ENCODE measurements around the gene CBX2.

The CBX2 gene

DNA sequence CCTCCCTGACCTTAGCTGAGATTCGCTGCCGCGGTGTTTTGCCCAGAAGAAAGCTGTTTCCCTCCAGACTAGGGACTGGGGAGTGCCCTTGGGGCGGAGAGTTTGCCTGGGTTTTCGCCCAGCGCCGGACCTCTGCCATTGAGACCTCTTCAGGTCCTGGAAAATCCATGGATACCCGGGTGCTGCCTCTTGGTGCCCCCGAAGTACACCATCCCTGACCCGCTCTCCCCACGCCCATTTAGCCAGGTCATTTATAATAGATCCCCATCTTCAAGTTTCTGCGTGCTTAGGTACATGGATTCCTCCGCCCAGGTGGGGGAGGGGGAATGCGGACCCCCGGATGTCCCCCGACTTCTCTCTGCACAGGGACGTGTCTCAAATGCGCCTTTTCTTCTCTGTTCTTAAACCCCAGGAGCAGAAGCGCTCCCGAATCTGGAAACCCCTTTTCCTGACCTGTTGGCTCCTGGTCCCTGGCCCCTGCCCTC lies 34.0 kb downstream of the CBX2 start:
- TF ChIP-seq, protein P1, sequence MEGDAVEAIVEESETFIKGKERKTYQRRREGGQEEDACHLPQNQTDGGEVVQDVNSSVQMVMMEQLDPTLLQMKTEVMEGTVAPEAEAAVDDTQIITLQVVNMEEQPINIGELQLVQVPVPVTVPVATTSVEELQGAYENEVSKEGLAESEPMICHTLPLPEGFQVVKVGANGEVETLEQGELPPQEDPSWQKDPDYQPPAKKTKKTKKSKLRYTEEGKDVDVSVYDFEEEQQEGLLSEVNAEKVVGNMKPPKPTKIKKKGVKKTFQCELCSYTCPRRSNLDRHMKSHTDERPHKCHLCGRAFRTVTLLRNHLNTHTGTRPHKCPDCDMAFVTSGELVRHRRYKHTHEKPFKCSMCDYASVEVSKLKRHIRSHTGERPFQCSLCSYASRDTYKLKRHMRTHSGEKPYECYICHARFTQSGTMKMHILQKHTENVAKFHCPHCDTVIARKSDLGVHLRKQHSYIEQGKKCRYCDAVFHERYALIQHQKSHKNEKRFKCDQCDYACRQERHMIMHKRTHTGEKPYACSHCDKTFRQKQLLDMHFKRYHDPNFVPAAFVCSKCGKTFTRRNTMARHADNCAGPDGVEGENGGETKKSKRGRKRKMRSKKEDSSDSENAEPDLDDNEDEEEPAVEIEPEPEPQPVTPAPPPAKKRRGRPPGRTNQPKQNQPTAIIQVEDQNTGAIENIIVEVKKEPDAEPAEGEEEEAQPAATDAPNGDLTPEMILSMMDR (IDR thresholded peaks at IDR 0.05; ENCODE audit: control insufficient read depth, extremely low read depth, insufficient read depth): no peak
- DNase-seq (ENCODE audit: low read depth): no peak
- H3K4me3 ChIP-seq (ENCODE audit: low read depth, low read length): no peak overlapping the region

DNA sequence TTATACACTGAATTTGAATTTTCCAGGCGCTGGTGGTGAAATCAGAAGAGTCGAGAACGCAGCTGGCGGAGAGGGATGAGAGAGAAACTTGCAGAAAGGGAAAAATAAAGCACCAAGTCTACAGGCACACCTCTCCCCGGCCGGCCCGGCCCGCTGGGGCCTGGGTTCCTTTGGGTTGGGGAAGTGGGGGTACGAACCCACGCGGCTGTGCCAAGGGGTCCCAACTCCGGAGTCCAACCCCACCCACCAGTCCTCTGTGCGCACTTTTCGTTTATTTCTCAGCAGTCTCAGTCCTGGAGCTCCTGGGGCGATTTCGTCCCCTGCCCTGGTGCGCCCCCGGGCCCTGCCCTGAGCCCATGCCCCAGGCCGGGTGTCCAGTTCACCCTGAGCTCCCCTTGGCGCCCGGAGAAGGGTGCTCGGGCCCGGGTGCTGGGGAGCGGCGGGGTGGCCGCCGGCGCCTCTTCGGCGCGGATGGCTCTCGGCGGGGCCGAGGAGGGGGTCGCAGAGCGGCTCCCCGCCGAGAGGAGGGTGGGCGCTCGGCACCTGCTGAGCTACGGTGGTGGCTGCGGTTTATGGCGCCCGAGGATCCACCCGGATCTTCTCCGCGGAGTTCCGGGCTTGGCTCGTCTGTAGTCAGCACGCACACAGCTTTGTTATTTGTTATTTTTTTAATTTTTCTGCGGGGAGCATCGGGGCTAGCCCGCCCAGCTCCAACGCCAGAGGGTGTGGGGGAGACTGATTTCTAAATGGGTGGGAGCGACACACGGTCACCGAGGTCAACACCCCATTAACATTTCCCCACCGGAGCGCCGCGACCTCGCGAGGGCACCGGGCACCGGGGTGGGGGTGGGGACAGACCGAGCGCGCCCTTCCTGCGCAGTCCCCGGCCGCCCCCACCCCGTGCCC lies 34.7 kb downstream of the CBX2 start:
- no peak overlapping the region for H3K4me3 ChIP-seq (ENCODE audit: low read depth, low read length)
- TF ChIP-seq, protein P1 (IDR thresholded peaks at IDR 0.05; ENCODE audit: control insufficient read depth, extremely low read depth, insufficient read depth): no peak
- DNase-seq (ENCODE audit: low read depth): no peak

DNA sequence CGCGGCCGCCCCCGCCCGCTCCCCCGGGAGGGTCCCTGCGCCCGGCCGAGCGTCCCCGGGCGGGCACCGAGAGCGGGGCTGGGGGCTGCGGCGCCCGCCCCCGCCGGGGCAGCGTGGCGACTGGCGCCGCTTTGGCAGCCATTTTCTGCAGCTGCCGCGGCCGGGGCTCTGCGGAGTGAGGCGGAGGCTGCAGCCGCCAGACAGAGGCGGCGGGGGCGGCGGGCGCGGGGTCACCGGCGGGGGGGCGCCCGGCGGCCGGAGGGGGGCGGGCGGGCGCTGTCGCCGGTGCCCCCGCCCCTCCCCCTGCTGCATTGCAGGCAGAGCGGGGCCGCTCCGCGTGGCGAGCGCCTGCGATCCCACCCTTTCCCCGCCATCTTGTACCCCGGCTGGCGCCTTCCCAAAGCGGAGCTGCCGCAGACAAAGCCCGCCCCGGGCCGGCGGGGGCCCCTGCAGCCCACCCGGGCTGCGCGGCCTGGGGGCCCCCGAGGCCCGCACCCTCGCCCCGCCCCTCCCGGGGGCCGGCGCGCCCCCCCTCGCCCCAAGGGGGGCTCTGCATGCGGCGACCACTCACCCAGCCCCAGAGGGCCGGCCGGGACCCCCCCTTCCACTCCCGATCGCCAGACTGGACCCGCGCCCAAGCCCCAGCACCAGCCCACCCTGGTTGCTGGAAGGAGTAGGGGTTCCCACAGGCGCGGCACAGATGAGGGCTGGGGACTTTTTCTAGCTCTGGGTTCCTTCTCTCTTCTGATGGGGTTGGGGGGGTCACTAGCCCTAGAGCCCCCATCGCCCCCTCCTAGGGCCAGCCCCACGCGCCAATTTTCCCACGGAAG lies 35.6 kb downstream of the CBX2 start:
- no peak for DNase-seq (ENCODE audit: low read depth)
- TF ChIP-seq, protein P1 (IDR thresholded peaks at IDR 0.05; ENCODE audit: control insufficient read depth, extremely low read depth, insufficient read depth): no peak
- no peak overlapping the region for H3K4me3 ChIP-seq (ENCODE audit: low read depth, low read length)

DNA sequence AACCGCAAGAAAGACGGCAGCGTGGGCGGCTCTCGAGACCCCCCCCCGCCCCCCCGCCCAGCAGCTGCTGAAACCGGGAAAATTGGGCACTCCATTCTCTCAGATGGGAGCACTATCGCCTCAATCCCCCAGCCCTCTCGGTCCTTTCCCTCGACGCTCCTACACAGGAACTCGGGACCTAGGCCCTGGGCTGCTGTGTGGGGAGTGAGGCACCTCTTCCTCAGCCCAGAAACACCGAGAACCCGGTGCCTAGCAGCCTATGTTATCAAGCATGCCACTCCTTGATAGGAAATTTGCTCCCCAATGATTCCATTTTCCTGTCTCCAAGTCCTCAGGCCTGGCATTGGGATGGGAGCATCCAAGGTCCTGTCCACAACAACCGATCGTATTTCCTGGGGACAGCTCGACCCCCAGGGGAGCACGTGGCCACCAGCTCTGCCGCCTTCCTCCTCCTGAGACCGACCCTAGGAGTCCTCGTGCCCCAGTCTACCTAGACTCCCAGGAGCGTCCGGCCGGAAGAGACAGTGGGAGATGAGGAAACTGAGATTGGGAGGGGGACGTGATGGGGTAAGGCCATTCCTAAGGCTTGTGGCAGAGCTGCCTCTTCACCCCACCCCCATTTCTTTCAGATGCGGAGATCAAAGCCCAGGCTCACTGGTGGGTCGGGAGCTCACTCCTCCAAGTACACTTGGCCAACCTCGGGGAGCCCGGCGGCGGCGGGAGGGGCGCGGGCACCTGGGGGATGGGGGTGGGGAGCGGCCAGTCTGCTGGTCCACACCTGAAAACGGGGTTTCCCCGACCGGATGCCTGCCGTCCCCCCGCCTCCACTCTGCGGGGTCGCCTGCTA lies 36.4 kb downstream of the CBX2 start:
- TF ChIP-seq, protein P1 (IDR thresholded peaks at IDR 0.05; ENCODE audit: control insufficient read depth, extremely low read depth, insufficient read depth): no peak
- no peak overlapping the region; the same call in 1 of the 2 replicates for H3K4me3 ChIP-seq (ENCODE audit: low read depth, low read length)
- no peak for DNase-seq (ENCODE audit: low read depth)

GRCh38 chr17:79814974-79815835 lies 37.3 kb downstream of the CBX2 start:
- peak overlapping the region; percentile 23; the same call in 1 of the 2 replicates for H3K4me3 ChIP-seq (ENCODE audit: low read depth, low read length)
- no peak for DNase-seq (ENCODE audit: low read depth)
- TF ChIP-seq, protein P1 (IDR thresholded peaks at IDR 0.05; ENCODE audit: control insufficient read depth, extremely low read depth, insufficient read depth): no peak

Data from LNCaP clone FGC (cell line).